GM06990 (cell line): ENCODE results near the gene GET4.
"Not testable (repeated sequence)": the region's sequence is repeated elsewhere in the genome, so short reads cannot be mapped to it uniquely, and the experiment has no call there.

ENCODE experiments used
- DNase-seq: peaks from one replicate; pipeline ENCODE4 v3.0.0-alpha.2; 2011; ENCODE audit not compliant: insufficient read length; ENCODE audit errors: extremely low read depth
- H3K27me3 ChIP-seq: replicated peaks from 2 replicates; pipeline ENCODE4 v1.6.0; 2011; ENCODE audit warnings: low read length; ENCODE audit not compliant: control insufficient read depth, insufficient read depth
- H3K36me3 ChIP-seq: 2 replicates; pipeline ENCODE4 v1.5.1; 2011; ENCODE audit warnings: low read length; ENCODE audit not compliant: control insufficient read depth, insufficient read depth
- H3K4me3 ChIP-seq: replicated peaks from 2 replicates; pipeline ENCODE4 v1.5.1; 2011; ENCODE audit warnings: low read depth, mild to moderate bottlenecking, control low read depth, low read length
- TF ChIP-seq, protein P1 (sequence below): IDR thresholded peaks from 2 replicates; pipeline ENCODE4 v1.5.1; 2011; ENCODE audit warnings: low read length, control low read depth, mild to moderate bottlenecking, inconsistent platforms; ENCODE audit not compliant: insufficient read depth, poor library complexity, severe bottlenecking

The GET4 gene

DNA sequence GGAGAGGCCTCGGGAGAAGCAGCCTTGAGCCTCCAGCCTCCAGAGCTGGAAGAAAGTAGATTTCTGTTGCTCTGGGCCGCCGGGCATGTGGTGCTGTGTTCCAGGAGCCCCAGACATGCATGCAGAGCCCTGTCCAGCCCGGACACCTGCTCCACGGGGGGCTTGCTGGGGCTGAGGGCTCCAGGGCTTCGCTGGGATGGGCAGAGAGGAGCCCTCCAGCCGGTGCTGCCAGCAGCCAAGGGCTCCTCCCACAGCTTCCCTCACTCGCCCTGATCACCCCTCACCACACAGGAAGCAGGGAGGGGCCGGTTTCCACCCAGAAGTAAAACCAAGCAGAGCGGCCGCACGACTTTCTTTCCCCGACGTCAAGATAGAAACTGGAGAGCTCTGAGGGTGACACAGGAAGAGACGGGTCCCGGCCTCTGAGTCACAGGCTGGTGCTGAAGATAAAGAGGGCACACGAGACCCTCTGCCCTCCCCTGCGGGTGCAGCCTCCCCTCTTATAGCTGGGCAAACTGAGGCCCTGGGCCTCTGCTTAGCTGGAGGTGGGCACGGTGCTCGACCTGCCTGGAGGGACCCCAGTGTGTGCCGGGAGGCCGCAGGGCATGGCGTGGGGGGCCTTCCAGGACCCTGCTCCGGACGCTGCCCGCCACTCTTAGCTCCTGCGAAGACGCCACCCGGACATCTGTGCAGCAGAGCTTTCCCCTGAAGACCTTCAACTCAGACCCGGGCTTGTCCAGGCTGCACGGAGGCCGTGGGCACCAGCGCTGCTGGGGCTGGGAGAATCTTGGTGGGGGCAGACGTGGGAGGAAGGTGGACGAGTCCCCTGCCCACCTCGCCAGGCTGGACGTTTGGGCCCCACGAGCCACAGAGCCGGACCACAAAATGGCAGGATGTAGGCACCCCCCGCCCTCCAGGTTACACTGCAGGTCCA lies 47.0 kb downstream of the GET4 start:
- peaks cover 1% of the 10 kb centered on the region for H3K36me3 ChIP-seq
- H3K4me3 ChIP-seq = peak overlapping the region; percentile 67
- no peaks in the 10 kb centered on the region for H3K27me3 ChIP-seq
- peak; percentile 83 for DNase-seq
- TF ChIP-seq, protein P1, sequence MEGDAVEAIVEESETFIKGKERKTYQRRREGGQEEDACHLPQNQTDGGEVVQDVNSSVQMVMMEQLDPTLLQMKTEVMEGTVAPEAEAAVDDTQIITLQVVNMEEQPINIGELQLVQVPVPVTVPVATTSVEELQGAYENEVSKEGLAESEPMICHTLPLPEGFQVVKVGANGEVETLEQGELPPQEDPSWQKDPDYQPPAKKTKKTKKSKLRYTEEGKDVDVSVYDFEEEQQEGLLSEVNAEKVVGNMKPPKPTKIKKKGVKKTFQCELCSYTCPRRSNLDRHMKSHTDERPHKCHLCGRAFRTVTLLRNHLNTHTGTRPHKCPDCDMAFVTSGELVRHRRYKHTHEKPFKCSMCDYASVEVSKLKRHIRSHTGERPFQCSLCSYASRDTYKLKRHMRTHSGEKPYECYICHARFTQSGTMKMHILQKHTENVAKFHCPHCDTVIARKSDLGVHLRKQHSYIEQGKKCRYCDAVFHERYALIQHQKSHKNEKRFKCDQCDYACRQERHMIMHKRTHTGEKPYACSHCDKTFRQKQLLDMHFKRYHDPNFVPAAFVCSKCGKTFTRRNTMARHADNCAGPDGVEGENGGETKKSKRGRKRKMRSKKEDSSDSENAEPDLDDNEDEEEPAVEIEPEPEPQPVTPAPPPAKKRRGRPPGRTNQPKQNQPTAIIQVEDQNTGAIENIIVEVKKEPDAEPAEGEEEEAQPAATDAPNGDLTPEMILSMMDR = no peak

- peak overlapping the region; percentile 67 for H3K4me3 ChIP-seq
- H3K27me3 ChIP-seq = not testable (repeated sequence)
Observed at GRCh38 chr7:924042-924441, 47.7 kb downstream of the GET4 start.

GRCh38 chr7:924541-925231 lies 48.3 kb downstream of the GET4 start:
- Histone ChIP-seq H3K27me3 (no peaks in the 10 kb centered on the region), H3K4me3 (peak overlapping the region; percentile 67), H3K36me3 (no peaks in the 10 kb centered on the region; the same call in none of the 2 replicates)
- peak; percentile 86 for DNase-seq
- TF ChIP-seq, protein P1 = no peak

More at GRCh38 chr7:924042-924441, 47.7 kb downstream of the GET4 start:
- peak; percentile 11 for DNase-seq
- H3K36me3 ChIP-seq = not testable (repeated sequence)

- TF ChIP-seq, protein P1 = no peak
- DNase-seq = peak; percentile 11
- Histone ChIP-seq H3K27me3 (no peaks in the 10 kb centered on the region), H3K4me3 (no peak overlapping the region), H3K36me3 (no peaks in the 10 kb centered on the region; the same call in none of the 2 replicates)
Observed at GRCh38 chr7:925601-926000, 49.2 kb downstream of the GET4 start.

DNA sequence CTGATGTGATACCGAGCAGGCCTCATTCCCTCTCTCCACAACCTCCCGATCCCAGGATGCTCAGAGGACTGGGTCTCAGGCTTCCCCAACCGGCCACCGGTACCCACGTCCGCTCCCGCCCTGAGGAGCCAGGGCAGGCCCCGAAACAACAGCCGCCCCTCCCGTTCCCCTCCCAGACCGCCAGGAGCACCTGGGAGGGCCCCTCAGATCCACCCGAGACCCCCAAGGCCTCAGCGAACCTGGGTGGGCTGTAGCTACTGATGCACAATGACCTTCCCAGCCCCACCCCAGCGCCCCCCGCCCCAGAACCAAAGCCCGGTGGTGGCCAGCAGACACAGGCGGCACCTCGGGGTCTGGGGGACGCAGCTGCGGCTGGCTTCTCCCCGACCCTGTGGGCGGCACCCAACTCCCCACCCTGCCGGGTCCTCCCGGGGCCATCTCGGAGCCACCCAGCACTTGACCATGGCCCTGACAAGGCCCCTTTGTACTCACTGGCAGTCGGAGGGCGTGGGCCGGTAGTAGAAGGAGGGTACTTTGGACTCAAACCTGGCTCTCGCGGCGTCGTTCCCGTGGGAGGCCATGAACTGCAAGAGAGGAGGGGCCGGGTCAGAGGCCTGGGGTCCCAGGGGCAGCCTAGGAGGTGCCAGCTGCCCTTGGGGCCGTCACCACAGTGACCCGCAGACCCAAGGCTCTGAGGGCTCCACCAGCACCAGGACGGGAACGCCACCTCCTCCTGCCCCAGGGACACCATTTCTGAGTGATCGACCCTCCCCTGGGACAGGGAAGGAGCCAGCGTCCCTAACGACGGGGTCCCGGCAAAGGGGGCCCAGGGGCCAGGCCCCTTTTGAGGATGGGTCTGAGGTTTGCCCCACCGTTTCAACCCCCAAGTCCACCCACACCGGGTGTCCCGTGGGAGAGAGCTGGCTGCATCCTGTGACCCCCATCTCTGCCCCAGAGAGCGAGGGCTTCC lies 50.0 kb downstream of the GET4 start:
- Histone ChIP-seq H3K4me3 (no peak overlapping the region), H3K36me3 (no peaks in the 10 kb centered on the region; the same call in none of the 2 replicates), H3K27me3 (no peaks in the 10 kb centered on the region)
- TF ChIP-seq, protein P1 = no peak
- peak; percentile 18 for DNase-seq
